ENCODE results near the gene TAGAP. TPM values are rescaled to one million over a fixed set of nuclear protein-coding genes. Genes with fewer than 3 reads are reported as not detected.
A peak's percentile ranks its signal among the peaks of the same experiment; 100 is the strongest.

TAGAP gene
- polyA plus RNA-seq (2013, experiment 1 of 2) = not detected
- polyA plus RNA-seq (2013, experiment 2 of 2) = not detected

DNA sequence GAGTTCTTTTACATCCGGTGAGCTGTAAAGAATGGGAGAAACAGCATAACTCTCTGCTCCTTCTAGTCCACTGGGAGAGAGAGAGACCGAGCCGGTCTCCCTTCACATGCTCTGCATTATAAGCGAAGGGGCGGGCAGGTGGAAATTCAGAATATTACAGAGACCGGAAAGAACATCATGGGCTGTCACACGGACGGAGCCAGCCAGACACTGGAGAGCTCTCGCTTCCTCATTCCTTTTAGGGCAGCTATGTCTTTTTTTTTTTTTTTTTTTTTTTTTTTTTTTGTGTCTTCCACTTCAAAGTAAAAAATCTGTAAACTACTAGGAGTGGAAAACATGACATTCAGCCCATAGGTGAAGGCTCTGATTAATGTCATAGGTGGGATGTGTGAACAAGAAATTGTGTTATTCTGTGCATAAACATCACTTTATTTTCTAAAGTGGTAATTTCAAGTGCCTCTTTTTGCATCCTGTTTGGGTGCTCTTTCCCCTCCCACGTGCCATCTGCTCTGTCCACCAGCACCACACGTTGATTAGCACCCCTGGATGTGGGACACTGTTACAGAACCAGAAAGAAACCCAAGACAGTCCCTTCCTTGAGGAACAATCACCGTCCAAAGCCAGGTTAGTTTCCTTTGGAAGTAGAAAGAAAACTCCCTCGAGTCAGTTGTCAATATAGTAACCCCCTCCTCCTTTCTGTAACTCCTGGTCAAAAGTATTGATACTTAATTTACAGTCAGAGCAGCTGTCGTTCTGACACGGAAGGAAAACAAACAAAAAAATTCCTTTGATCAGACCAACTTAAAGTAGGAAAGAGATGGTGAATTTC, at the start of gene TAGAP:
Gene TAGAP (minus strand): TSS at position 93 of the 829 bp plus-strand sequence. CDS start 845 bp downstream, outside the sequence.
- H3K4me3 ChIP-seq (ENCODE audit: low read length in 2 of 2) = no peak within 1 kb of the TSS
- H4K8ac ChIP-seq (ENCODE audit: low read depth, low read length) = no peak within 1 kb of the TSS
- H3K4ac ChIP-seq (ENCODE audit: low read length) = no peak within 1 kb of the TSS
- no peak within 1 kb of the TSS for H3K23ac ChIP-seq (ENCODE audit: low read depth, low read length, poor library complexity)
- no peak within 1 kb of the TSS for H2AFZ ChIP-seq (ENCODE audit: low read length)
- no CpG with 5 or more reads among the region's 15 CpGs for WGBS, 2 donors (ENCODE audit: extremely low coverage in 2 of 2, insufficient read length in 2 of 2, insufficient replicate concordance in 1 of 2)
- H4K91ac ChIP-seq (ENCODE audit: low read depth, low read length, poor library complexity) = no peak within 1 kb of the TSS
- no peak for DNase-seq (ENCODE audit: low spot score)
- H3K36me3 ChIP-seq (replicated peaks in 1 of 2; ENCODE audit: control insufficient read depth in 2 of 2, insufficient read depth in 2 of 2, low read length in 2 of 2) = no peaks in the 10 kb centered on the region
- no peak within 1 kb of the TSS for H3K18ac ChIP-seq (ENCODE audit: low read length)
- no peak within 1 kb of the TSS for H3K27ac ChIP-seq (replicated peaks; ENCODE audit: low read length)
- no peak within 1 kb of the TSS for H3K9ac ChIP-seq (ENCODE audit: low read depth, low read length, poor library complexity)
- no peak within 1 kb of the TSS for H2BK120ac ChIP-seq (ENCODE audit: low read depth, low read length)
- H2BK15ac ChIP-seq (ENCODE audit: low read length) = no peak within 1 kb of the TSS
- H2BK5ac ChIP-seq (ENCODE audit: low read length) = no peak within 1 kb of the TSS
- H3K27me3 ChIP-seq (ENCODE audit: control insufficient read depth in 3 of 3, insufficient read depth in 3 of 3, low read depth in 1 of 3, low read length in 3 of 3) = peaks cover 0 to 23% (median 0%) of the 10 kb centered on the region in 3 experiments
- no peak within 1 kb of the TSS for H3K4me2 ChIP-seq (ENCODE audit: insufficient read depth, low read length, poor library complexity, severe bottlenecking)
- H3K79me1 ChIP-seq (ENCODE audit: low read depth, low read length) = no peaks in the 10 kb centered on the region
- H3K4me1 ChIP-seq (ENCODE audit: control insufficient read depth in 2 of 2, insufficient read depth in 1 of 2, low read depth in 1 of 2, low read length in 2 of 2) = no peaks in the 10 kb centered on the region
- no peaks in the 10 kb centered on the region for H3K9me3 ChIP-seq (replicated peaks in 1 of 2; ENCODE audit: control insufficient read depth in 2 of 2, insufficient read depth in 1 of 2, low read depth in 1 of 2, low read length in 2 of 2)
- H2AK5ac ChIP-seq (ENCODE audit: low read depth, low read length) = no peak within 1 kb of the TSS
- H2BK12ac ChIP-seq (ENCODE audit: low read length) = no peak within 1 kb of the TSS
- no peak within 1 kb of the TSS for H3K14ac ChIP-seq (ENCODE audit: low read length)

DNA sequence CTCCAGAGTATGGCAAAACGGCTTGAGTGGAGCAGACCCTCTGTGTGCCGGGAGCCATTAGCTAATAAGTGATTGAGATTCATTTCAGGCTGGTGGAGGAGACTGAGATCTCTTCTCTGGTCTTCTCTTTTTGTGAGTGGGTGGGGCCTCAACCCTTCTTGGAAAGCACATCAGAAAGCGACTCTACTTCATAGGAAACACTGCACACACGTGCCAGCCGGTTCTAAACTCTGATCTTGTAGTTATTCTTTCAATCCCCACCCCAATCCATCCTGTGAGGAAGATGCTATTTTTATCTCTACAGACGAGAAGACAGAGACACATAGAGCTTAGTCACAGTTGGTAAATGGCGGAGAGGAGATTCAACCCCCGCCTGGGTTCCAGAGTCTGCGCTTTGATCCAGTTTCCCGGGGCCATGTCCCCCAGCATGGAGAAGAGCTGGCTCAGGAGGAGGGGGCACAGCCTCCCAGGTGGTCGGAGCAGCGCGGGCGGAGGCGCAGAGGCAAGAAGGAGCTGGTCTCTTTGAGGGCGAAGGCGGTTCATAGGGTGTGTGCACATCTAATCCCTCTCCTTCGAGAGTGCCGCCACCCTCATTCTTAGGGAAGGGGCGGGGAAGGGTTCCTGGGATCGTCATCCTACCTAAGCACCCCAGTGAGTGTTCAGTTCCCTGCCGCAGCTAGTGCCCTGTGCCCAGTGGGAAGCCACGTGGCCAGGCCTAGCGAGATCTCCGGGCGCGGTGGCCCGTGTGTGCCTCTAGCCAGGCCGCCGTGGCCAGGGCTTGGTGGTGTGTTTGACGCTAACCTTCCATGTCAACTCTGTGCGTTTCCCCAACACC, 49.0 kb upstream of the TAGAP start:
- H2AK5ac ChIP-seq (ENCODE audit: low read depth, low read length) = peak overlapping the region; percentile 88
- H3K18ac ChIP-seq (ENCODE audit: low read length) = peak overlapping the region; percentile 76
- no CpG with 5 or more reads among the region's 32 CpGs for WGBS, 2 donors (ENCODE audit: extremely low coverage in 2 of 2, insufficient read length in 2 of 2, insufficient replicate concordance in 1 of 2)
- H3K4me2 ChIP-seq (ENCODE audit: insufficient read depth, low read length, poor library complexity, severe bottlenecking) = no peak overlapping the region
- H3K14ac ChIP-seq (ENCODE audit: low read length) = no peak overlapping the region
- H3K4ac ChIP-seq (ENCODE audit: low read length) = no peak overlapping the region
- peak overlapping the region; percentile 37 for H3K9ac ChIP-seq (ENCODE audit: low read depth, low read length, poor library complexity)
- H3K4me3 ChIP-seq (ENCODE audit: low read length in 2 of 2) = no peak overlapping the region
- H2BK5ac ChIP-seq (ENCODE audit: low read length) = peak overlapping the region; percentile 57
- H3K23ac ChIP-seq (ENCODE audit: low read depth, low read length, poor library complexity) = peak overlapping the region; percentile 50
- H4K91ac ChIP-seq (ENCODE audit: low read depth, low read length, poor library complexity) = no peak overlapping the region
- DNase-seq (ENCODE audit: low spot score) = no peak
- H3K27me3 ChIP-seq (ENCODE audit: control insufficient read depth in 3 of 3, insufficient read depth in 3 of 3, low read depth in 1 of 3, low read length in 3 of 3) = peaks cover 0 to 25% (median 0%) of the 10 kb centered on the region in 3 experiments
- no peak overlapping the region for H2BK12ac ChIP-seq (ENCODE audit: low read length)
- H2AFZ ChIP-seq (ENCODE audit: low read length) = no peak overlapping the region
- H4K8ac ChIP-seq (ENCODE audit: low read depth, low read length) = no peak overlapping the region
- H3K9me3 ChIP-seq (replicated peaks in 1 of 2; ENCODE audit: control insufficient read depth in 2 of 2, insufficient read depth in 1 of 2, low read depth in 1 of 2, low read length in 2 of 2) = no peaks in the 10 kb centered on the region
- peaks cover 0 to 2% of the 10 kb centered on the region in 2 donors for H3K4me1 ChIP-seq (ENCODE audit: control insufficient read depth in 2 of 2, insufficient read depth in 1 of 2, low read depth in 1 of 2, low read length in 2 of 2)
- H3K27ac ChIP-seq (replicated peaks; ENCODE audit: low read length) = no peak overlapping the region
- no peaks in the 10 kb centered on the region for H3K79me1 ChIP-seq (ENCODE audit: low read depth, low read length)
- no peaks in the 10 kb centered on the region for H3K36me3 ChIP-seq (replicated peaks in 1 of 2; ENCODE audit: control insufficient read depth in 2 of 2, insufficient read depth in 2 of 2, low read length in 2 of 2)
- no peak overlapping the region for H2BK120ac ChIP-seq (ENCODE audit: low read depth, low read length)
- H2BK15ac ChIP-seq (ENCODE audit: low read length) = no peak overlapping the region

DNA sequence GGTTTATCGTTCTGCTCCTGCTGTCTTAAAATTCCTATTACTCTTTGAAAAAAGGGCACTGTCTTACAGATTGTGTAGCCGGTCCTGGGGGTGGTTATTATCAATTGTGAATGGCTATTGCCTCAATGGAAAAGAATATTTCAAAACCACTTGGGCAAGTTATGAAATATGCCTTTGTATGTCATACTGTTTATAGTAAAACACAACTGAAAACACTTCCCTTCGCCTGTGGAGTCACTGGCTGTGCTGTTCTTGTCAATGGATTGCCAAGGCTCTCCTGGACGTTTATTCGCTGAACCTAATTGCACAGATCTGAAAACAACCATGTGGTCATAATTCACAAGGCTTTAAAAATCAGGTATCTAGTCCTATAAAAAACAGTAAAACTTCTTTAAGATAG, 47.8 kb upstream of the TAGAP start:
- Histone ChIP-seq H2AK5ac (ENCODE audit: low read depth, low read length) (no peak overlapping the region), H3K18ac (ENCODE audit: low read length) (no peak overlapping the region), H2BK15ac (ENCODE audit: low read length) (no peak overlapping the region), H3K36me3 (replicated peaks in 1 of 2; ENCODE audit: control insufficient read depth in 2 of 2, insufficient read depth in 2 of 2, low read length in 2 of 2) (no peaks in the 10 kb centered on the region), H2BK5ac (ENCODE audit: low read length) (no peak overlapping the region), H3K27me3 (ENCODE audit: control insufficient read depth in 3 of 3, insufficient read depth in 3 of 3, low read depth in 1 of 3, low read length in 3 of 3) (peaks cover 0 to 25% (median 0%) of the 10 kb centered on the region in 3 experiments), H3K4me1 (ENCODE audit: control insufficient read depth in 2 of 2, insufficient read depth in 1 of 2, low read depth in 1 of 2, low read length in 2 of 2) (peaks cover 0 to 2% of the 10 kb centered on the region in 2 donors), H3K9me3 (replicated peaks in 1 of 2; ENCODE audit: control insufficient read depth in 2 of 2, insufficient read depth in 1 of 2, low read depth in 1 of 2, low read length in 2 of 2) (no peaks in the 10 kb centered on the region), H2BK12ac (ENCODE audit: low read length) (no peak overlapping the region), H3K4me2 (ENCODE audit: insufficient read depth, low read length, poor library complexity, severe bottlenecking) (no peak overlapping the region), H2AFZ (ENCODE audit: low read length) (no peak overlapping the region), H3K14ac (ENCODE audit: low read length) (no peak overlapping the region), H3K4ac (ENCODE audit: low read length) (no peak overlapping the region), H2BK120ac (ENCODE audit: low read depth, low read length) (no peak overlapping the region), H3K27ac (replicated peaks; ENCODE audit: low read length) (no peak overlapping the region), H3K4me3 (ENCODE audit: low read length in 2 of 2) (no peak overlapping the region), H4K91ac (ENCODE audit: low read depth, low read length, poor library complexity) (no peak overlapping the region), H3K9ac (ENCODE audit: low read depth, low read length, poor library complexity) (no peak overlapping the region), H3K79me1 (ENCODE audit: low read depth, low read length) (no peaks in the 10 kb centered on the region), H4K8ac (ENCODE audit: low read depth, low read length) (no peak overlapping the region), H3K23ac (ENCODE audit: low read depth, low read length, poor library complexity) (no peak overlapping the region)
- DNase-seq (ENCODE audit: low spot score) = no peak
- no CpG with 5 or more reads among the region's 5 CpGs for WGBS, 2 donors (ENCODE audit: extremely low coverage in 2 of 2, insufficient read length in 2 of 2, insufficient replicate concordance in 1 of 2)

Data from neuronal stem cell (in vitro differentiated cells).